ENCODE data around the gene TTYH3.
A peak's percentile ranks its signal among the peaks of the same experiment; 100 is the strongest.
"Not testable (repeated sequence)": the region's sequence is repeated elsewhere in the genome, so short reads cannot be mapped to it uniquely, and the experiment has no call there.

The TTYH3 gene

GRCh38 chr7:2689343-2689847 is 57.6 kb downstream of the TTYH3 start:
- no peak for DNase-seq

GRCh38 chr7:2689951-2690705 is 58.3 kb downstream of the TTYH3 start:
- DNase-seq, result peak in 1 of 2 donors; percentile 60

GRCh38 chr7:2691011-2691707 is 59.4 kb downstream of the TTYH3 start:
- DNase-seq, result peak; percentile 75 to 79

GRCh38 chr7:2691932-2692439 is 60.2 kb downstream of the TTYH3 start:
- not testable (repeated sequence) for DNase-seq

- DNase-seq, result no peak
These were observed 60.8 kb downstream of the TTYH3 start for GRCh38 chr7:2692543-2692942.

- DNase-seq, result peak; percentile 86 to 91
These were observed 61.8 kb downstream of the TTYH3 start for GRCh38 chr7:2693420-2694121.

- peak in 1 of 2 donors; percentile 27 for DNase-seq
These were observed 62.3 kb downstream of the TTYH3 start for GRCh38 chr7:2694122-2694436.

- peak in 1 of 2 donors; percentile 28 for DNase-seq
These were observed 66.9 kb downstream of the TTYH3 start for GRCh38 chr7:2698581-2699288.

GRCh38 chr7:2699289-2699620 is 67.5 kb downstream of the TTYH3 start:
- no peak for DNase-seq

GRCh38 chr7:2700141-2700850 is 68.5 kb downstream of the TTYH3 start:
- DNase-seq, result no peak

GRCh38 chr7:2701424-2701823 is 69.6 kb downstream of the TTYH3 start:
- DNase-seq, result no peak

GRCh38 chr7:2701832-2702593 is 70.2 kb downstream of the TTYH3 start:
- DNase-seq, result peak; percentile 29 to 61

GRCh38 chr7:2702594-2702957 is 70.8 kb downstream of the TTYH3 start:
- DNase-seq, result no peak

GRCh38 chr7:2705371-2706096 is 73.7 kb downstream of the TTYH3 start:
- no peak for DNase-seq

- no peak for DNase-seq
These were observed 74.9 kb downstream of the TTYH3 start for GRCh38 chr7:2706685-2707126.

GRCh38 chr7:2707481-2707880 is 75.7 kb downstream of the TTYH3 start:
- no peak for DNase-seq

GRCh38 chr7:2708041-2708440 is 76.3 kb downstream of the TTYH3 start:
- no peak for DNase-seq

- DNase-seq, result no peak
These were observed 76.9 kb downstream of the TTYH3 start for GRCh38 chr7:2708547-2709310.

GRCh38 chr7:2709553-2710285 is 77.9 kb downstream of the TTYH3 start:
- DNase-seq, result peak; percentile 66 to 72

Measured in inflammatory macrophage (primary cell).